ENCODE results near the gene MYBBP1A.

The MYBBP1A gene

DNA sequence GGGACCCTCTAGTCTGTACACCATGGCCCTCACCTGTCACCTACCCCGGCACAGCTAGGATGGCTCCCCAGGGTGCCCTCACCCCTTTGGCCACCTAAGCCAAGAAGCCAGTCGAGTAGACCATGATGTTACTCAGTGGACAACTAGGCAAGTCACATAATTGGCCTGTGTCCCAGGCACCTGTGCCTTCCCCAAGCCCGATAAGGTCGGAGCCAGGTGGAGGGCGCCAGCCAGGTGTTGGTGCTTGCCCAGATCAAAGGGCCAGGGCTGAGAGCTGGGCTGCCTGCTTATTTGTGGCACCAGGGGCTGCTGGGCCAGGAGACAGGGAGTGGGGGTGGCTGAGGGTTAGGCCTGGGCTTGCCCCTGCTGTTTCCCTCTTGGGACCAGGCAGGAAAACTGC is 39.7 kb downstream of the MYBBP1A start:
- DNase-seq, result no peak

DNA sequence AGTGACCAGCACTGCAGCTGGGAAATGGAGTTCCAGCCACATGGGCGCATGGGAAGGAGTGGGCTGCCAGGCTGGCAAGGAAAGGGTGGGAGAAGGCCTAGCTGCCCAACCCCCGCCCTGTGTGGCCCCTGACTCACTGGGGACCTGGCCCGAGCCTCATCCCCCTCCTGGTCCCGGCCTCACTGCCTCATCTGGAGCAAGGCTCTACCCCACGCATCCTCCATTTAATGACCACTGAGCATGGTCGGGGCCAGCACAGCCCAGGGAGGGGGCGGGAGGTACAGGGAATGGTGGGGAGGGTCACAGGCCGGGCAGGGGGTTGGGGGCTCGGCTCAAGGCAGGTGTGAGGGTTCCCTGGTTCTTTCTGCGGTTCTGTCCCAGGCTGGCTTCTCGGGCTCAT is 40.4 kb downstream of the MYBBP1A start:
- DNase-seq, result no peak

DNA sequence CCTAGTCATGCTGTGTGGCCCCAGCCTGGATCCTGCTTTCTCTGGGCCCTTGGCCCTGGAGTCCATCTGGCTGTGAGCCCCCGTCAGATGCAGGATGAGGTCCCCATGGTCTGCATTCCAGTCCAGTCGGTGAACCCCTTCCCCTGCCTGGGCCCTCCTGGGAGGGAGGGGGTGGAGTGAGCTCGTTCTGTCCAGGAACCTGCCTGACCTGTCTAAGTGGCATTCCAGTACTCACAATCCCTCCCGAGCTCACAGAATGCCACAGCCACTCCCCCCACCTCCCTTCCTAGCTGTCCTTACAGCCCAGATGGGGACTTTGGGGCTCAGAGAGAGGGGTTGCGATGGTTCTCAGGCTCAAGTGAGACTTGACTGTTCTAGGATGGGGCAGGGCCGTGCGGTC is 41.0 kb downstream of the MYBBP1A start:
- DNase-seq, result no peak

DNA sequence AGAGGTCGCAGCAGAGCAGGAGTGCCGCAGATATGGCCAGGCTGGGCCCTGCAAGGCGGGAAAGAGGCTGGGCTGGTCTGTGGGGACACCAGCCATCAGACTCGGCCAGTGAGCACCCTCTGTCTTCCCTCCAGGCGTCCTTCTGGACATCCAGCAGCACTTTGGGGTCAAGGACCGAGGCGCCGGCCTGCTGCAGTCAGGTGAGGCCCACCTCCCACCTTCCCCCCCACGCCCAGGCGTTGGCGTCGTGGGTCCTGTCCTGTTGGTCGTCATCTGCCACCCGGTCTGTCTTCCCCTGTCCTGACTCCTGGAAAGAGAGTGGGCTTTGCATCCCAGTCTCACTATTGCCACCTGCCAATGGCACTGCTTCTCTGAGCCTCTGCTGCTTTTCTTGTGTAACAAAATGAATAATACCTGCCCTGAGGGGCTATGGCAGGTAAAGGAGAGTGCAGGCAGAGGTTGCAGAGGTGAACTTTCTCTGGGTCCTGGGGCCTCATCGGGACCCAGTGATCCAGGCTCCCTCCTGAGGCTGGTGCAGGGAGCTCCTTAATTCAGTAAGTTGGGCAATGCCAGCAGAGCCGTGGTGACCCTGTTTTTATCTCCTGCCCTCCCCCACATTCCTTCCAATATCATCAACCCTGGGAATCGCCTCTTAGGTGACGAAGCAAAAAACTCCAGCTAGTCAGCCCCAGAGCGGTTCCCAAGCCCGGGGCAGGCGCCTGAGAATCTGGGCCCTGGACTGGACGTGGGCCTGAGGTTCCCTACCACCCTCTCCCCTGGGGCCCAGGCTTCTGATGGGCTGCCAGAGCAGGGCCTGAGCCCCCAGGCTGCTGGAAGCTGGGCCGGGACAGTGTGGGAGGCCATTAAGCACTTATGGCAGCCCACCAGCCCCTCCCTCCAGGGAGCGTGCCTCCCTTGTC is 41.8 kb downstream of the MYBBP1A start:
- no peak for DNase-seq

DNA sequence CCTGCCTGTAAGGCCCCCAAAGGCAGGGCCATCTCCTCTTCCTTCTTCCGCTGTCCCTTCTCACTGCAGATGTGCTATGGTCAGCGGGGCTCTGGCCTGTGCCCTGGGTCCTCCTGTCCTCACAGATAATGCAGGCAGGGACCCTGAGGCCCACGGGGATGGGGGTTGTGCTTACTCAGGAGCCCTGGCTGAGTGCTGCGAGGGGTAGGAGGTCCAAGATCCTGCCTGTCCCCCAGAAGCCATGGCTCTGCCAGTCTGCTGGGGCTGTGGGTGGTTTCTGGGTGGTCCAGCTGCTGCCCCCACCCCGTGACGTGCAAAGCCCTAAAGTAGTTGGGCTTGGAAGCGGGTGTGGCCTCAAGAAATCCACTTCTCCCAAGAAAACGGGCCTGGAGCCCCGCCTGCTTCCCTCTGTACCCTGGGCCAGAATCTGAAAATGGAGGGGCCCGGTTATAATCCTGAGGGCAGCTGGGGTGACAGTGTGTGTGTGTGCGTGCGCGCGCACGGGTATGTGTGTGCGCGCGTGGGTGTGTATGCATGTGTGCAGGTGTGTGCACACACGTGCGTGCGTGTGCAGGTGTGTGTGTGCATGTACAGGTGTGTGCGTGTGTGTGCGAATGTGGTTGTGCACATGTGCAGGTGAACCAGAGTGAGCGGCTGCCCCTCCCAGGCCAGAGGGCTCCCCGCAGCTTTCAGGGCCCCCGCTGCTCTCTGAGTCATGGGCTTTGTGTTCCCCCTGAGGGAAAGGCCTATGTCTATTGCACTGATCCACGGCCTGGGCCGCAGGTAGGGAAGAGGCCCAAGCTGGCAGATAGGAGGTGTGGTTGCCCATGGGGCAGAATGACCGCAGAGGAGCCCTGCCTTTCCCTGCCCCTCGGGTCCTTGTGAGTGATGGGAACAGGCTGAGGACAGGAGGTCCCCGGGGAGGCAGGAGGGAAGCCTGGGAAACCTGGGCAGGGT is 42.8 kb downstream of the MYBBP1A start:
- no peak for DNase-seq

DNA sequence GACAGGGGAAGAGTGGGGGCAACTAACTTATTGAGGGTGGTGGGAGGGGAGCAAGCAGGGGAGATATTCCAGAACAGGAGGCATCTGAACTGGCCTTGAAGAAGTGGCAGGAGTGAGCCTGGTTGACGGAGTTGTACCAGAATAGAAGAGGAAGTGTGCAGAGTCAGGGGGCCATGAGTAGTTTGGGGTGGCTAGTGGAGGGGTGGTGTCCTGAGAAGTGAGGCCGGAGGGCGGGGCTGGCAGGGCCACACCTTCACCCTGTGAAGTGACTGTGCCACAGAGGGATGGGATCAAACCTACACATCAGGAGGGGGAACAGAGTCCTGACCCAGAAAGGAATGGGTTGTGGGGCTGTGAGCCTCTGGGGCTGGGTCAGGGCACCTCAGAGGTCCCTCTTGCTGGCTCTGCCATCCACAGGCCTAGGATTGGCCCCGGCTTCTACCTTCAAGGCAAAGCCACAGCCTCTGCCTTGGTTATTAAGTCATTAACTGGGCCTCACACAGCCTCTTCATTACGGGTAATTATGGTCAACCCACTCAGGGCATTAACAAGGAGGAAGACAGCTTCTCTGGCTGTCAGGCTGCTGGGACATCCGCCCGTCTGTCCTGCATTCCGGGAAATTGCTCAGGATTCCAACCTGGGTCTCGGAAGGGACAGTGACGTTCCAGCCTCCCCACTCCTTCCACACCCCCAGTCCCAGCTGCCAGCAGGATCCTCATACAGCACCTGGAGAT is 43.8 kb downstream of the MYBBP1A start:
- no peak for DNase-seq

DNA sequence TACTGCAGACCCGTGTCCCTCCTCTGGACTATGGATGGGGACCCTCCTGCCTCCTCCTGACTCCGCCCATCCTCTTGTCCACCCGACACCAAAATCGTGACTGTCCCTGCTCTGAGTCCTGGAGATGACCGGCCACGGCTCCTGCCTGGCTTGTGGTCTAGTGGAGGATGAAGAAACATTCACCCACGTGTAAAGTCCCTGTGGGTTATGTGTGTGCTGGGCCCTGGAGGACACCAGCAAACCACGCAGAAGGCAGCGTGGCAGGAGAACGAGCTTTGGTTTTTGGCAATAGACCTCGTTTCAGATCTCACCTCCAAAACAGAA is 44.6 kb downstream of the MYBBP1A start:
- no peak for DNase-seq

DNA sequence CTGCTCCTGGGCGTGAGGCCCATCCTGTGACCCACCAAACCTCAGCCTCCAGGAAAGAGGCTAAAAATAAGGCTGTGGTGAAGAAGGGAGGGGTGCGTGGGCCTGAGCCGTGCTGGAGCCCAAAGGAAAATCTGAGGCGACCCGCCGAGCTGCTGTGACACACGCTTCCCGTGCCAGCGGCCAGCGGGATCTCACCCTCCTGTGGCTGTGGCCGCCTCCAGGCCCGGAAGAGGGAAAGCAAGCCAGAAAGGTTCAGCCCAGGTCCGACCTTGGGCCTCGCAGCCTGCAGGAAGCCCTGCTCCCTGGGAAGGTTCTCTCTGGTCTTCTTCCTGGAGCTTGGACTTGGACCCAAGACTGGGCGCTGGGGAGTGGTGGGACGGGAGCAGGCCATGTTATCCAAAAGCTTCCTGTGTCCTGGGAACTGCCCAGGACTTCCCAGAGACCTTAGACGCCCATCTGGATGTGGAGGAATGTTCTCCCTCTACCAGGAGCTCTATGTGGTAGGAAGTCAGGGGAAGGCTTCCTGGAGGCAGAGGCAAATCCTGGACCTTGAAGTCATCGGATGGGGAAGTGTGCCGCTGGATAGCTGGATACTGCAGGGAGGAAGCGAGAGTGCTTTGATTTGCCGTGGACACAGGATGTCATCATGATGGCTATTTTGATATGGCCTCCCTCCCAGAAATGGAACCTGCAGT is 45.1 kb downstream of the MYBBP1A start:
- DNase-seq, result no peak

DNA sequence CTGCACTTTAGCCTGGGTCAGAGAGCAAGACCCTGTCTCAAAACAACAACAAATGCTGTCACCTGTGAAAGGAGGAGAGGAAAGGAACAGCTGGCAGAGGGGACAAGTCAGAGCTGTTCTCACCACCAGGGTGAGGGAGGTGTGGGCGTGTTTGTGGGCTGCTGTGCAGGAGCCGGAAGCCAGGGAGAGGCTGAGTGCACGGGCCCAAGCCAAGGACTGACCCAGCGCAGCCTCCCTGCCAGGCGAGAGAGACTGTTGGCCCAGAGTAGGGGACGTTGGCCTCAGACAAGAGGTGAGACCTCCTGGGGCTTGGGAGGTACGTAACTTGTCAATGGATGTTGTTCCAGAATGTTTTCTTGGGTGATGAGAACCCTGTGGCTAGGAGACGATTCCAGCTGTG is 45.8 kb downstream of the MYBBP1A start:
- DNase-seq, result no peak

DNA sequence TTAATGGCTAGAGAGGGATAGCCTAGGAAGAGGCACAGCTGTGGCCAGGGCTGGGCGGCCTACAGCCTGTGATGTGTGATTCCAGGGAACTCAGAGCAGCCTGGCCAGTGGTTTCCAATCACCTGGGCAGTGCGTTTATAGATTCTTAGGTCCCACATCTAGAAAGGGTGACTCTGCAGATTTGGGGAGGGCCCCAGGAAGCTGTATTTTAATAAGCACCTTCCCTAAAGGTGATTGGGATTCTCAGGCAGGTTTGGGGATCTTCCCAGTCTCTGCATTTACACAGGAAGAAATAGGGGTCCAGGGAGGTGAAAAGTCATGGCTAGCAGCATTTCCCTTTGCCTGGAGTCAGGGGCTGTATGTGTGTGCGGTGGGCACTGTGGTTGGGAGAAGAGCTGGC is 47.0 kb downstream of the MYBBP1A start:
- DNase-seq, result no peak

DNA sequence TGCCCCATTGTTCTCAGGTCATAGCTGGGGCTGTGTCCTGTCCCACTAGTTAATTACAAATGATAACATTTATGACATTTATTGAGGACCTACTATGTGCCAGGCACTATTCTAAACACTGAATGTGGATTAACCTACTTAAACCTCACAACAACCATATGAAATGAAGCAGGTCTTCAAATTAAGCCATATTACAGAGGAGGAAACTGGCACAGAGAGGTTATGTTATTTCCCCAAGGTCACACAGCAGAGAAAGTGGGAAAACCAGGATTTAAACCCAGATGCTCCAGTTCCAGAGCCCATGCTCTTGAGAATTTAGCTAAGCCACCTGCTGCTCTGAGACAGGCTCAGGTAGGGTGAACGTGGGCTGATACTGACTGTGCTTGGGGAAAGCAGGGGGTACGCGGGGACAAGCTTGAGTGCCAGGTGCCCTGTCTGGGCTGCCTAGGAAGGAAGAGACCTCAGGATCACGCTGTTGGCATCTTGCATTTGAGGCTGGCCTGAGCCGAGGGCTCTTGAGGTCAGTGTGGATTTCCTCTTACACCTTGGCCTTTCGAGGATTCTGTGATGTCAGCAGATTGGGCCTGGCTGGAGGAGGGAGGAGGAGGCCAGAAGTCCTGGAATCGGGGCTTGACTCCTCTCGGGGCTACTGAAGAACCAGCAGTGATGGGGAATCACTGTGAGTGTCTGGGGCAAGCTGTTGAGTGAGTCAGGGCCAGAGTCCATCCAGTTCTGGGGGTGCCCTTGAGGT is 47.6 kb downstream of the MYBBP1A start:
- DNase-seq, result no peak

DNA sequence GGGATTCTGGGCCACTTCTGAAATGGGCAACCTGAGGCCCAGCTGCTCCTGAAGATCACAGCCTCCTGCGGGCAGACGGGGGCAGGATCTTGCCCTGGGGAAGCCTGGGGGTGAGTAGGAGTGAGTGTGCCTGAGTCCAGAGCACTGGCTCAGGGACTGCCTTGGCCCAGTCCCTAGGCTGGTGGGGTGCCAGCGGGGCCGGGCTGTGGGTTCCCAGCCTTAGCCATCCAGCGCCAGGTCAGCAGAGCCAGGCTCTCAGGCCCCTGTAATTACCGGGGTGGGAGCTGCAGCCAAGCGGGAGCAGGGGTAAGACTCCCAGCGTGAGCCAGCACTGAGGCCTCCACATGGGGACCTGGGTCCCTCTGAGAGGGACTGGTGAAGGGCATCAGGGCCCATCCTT is 48.3 kb downstream of the MYBBP1A start:
- DNase-seq, result no peak

DNA sequence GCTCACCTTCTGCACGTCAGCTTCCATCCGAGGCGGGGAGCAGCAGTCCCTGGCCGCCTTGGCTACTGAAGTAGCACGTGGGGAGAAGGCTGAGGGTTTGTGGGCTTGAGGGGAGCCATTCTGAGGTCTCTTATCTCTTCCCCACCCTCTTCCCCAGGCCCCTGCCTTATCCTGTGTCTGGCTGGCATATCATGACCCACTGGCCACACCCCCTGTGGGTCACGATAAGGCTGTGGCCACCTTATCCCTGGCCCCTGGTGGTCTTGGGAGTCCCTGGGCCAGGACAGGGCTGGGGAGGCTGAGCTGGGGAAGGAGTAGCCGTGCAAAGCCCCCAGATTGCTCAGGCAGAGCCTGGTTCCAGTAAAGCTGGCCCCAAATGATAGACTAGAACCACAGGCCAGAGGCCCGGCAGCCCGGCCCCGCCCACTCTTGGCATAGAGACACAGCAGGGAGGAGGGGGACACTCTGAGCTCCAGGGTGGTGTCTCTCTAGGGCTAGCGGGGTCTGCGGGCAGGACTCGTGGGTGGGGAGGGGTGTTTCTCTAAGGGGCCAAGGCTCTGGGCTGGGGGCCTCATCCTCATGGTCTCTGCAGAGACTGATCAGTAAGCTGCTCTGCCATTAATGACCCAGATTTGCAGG is 48.9 kb downstream of the MYBBP1A start:
- DNase-seq, result no peak

DNA sequence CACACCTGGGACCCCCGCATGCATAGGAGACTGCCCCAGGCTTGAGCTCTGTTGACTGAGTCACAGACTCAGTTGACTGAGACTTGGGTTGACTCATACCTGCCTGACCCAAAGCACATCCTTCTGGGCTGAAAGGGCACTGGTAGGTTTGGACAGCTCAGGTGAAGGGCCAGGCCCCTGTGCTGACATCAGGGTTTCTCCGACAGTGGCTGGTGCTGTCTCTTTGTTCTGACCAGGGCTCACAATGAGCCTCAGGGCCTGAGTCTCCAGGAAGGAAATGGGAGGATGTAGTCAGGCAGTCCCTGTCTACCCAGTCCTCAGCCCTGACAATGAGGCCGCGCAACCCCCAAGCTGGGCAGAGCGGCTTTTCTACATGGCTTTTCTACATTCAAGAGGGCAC is 50.0 kb downstream of the MYBBP1A start:
- DNase-seq, result no peak

DNA sequence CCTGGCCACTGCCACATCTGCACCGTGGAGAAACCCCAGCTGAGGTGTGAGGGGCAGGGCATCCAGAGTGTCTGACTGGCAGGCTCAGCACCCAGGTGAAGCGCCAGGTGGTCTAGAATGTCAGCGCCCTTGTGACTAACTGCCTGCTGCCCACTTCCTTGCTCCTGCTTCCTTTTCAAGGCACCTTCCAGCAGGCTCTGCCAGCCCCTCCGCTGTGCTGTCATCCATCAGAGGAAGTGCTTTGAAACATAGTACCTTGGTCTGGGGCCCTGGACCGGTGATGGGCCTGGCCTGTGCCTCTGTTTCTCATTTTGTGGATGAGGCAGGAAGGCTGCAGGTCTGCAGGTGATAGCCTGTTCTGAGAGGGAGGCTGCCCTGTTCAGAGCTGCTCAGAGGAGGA is 51.0 kb downstream of the MYBBP1A start:
- DNase-seq, result no peak

DNA sequence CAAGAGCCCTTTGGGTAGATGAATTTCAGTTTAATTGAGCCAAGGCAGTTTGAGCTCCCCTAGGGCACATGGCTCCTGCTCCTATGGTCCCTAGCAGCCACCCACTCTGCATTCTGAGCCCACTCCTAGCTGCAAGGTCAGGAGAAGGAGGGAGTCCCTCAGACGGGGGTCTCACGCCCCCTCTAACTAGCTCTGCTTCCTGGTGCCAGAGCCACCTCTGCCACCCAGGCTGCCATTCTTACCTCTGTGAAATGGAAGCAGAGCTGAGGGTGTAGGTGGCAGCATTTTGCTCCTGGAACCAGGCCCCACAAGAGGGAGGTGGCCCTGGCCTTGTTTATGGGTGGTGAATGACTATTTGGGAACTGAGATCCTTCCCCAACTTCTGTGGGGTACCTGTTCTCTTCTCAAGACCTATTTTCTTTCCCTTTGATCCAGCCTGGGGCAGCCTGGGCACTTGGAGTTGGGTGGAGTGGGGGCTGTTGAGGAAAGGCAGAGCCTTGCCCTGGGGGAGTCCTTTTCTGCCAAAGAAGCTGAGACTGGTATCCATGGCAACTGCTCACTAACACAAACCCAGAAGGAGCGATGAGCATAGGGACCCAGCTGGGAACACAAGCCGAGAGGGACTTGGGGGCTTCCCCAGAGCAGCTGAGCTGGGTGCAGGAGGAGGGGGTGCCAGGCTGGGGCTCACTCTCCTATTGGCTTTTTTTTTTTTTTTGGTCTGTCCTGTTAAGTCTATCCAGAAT is 51.7 kb downstream of the MYBBP1A start:
- no peak for DNase-seq

DNA sequence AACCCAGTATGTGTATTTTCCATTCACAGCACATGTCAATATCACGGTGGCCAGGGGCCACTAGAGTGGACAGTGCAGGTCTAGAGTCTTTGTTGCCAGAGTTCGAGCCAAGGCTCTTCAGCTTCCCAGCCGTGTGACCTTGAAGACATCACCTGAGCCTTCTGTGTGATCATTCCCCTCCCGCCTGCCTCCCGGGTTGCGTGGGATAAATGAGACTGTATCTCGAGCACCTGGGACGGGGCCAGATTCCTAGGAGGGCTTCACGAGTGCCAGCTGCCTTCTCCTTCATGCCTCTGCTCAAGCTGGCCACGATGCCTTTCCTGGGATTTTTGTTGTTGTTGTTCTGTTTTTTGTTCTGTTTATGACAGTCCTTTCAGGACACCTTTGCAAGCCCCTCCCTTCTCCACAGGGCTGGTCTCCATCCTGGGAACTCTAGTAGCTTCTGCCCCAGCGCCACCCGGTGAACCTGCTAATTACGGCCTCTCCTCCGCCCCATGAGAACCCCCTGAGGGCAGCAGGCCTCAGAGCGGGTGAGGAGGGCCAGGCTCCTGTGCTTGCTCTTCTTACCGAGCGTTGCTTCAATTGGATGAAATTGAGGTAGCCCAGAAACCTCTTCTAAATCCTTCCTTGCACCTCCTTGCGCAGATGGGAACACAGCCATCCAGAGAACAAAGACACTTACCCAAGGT is 52.6 kb downstream of the MYBBP1A start:
- DNase-seq, result no peak

DNA sequence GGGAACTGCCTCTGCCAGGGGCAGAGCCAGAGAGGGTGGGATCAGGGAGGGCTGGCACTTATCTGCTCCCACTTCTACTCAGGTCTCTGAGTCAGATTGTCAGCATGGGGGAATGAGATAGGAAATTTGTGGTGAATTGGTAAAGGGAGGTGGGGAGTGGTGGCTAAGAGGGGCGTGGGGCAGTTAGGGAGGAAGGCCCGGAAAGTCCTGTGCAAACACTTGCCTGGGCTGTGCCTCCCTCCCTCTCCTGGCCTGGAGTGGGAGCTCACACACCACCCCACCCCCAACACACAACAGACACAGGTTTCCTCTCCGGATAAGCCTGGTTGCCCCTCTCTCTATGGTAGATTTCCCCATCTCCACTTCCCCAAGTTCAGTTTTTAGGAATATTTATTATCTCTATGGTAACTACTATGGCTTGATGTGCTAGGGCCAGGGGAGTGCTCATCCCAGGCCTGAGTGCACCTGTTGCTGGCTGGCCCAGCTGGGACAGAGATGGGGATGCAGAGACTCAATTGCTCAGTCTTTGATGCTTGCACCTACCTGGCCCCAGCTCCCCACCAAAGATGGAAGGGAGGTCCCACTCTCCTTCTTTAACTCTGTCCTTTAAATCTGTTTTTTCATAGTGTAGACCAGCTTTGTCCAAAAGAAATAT is 53.8 kb downstream of the MYBBP1A start:
- no peak for DNase-seq

DNA sequence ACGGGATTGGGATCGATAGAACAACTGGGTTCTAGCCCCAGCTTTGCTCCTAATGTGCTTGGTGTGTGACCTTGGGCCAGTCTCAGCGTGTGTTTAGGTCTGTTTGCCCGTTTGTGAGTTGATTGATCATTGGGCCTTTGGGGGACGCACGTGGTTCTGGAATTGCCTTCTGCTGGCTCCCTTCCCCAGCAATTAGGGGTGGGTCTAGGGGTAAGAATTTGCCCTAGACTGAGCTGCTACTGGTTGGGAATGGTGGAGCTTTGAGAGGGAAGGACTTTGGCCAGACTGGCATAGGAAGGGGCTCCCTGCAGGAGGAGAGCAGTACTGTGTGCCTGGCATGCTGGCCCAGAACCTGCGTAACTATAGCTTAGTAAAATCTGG is 55.0 kb downstream of the MYBBP1A start:
- DNase-seq, result no peak

Measured in retina (tissue), 1 donor.